HG02642 (cell line): ENCODE measurements around the gene MSRB3.
"Not testable (repeated sequence)": the region's sequence is repeated elsewhere in the genome, so short reads cannot be mapped to it uniquely, and the experiment has no call there.

Experiments used
- ATAC-seq: cut with Tn5 transposase; IDR thresholded peaks from one replicate; pipeline ENCODE4 v1.9.1; 2021; ENCODE audit warnings: mild to moderate bottlenecking; ENCODE audit not compliant: unreplicated experiment, poor library complexity

Gene MSRB3

DNA sequence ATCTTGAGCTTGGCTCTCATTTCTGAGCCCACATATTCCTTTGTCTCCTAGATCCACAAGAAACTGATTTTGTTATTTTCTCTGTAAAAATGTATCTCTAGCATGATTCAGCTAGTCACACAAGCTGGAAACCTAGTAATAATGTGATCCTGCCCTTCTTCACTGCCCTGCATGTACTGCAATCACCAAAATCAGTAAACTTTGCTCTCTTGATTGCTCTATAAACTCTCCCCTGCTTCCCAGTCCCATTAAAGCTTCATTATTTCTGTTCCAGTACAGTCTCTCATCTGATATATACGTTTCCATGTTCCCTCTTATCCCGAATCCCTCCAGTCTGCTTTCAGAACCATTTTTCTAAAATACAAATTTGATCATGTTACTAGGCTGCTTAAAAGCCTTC lies 166.5 kb downstream of the MSRB3 start:
- ATAC-seq, result no peak

DNA sequence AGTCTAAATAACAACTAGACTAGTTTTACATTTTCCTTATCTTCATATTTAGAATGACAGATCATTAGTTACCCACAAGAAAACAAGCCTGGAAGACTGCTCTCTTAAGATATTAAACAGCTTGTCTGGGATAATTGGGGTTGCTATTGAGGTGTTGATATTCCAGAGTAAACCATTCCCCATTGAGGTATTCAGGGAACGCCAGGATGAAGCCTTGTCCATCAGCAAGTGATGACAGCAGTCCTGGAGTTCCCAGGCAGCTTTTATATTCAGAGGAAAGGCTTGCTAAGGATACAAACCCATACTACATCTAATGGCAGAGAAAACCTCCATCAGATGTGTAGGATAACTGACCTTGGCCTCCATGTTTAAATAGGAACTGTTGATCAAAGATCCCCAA lies 168.4 kb downstream of the MSRB3 start:
- ATAC-seq, result no peak

DNA sequence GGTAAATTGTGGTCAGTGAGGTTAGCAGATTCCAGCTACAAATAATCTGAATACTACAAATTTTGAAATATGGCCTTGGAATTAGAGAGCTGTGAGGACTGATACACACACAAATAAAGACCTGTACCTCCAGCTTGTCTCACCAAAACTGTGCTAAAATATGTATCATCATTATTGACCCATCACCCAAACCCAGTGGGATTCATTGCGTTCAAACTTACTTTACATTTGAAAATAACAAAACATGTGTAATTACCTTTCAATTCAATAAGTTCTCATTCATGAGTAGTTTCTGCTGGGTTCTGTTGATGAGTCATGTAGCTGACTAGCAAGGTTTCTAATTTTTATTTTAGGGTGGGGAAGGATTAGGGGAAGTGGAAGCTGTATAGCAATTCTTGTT lies 170.9 kb downstream of the MSRB3 start:
- no peak for ATAC-seq

GRCh38 chr12:65450625-65451024 lies 172.1 kb downstream of the MSRB3 start:
- ATAC-seq, result no peak

GRCh38 chr12:65454115-65454787 lies 175.8 kb downstream of the MSRB3 start:
- no peak for ATAC-seq

- not testable (repeated sequence) for ATAC-seq
Observed at GRCh38 chr12:65457341-65457740, 178.9 kb downstream of the MSRB3 start.

DNA sequence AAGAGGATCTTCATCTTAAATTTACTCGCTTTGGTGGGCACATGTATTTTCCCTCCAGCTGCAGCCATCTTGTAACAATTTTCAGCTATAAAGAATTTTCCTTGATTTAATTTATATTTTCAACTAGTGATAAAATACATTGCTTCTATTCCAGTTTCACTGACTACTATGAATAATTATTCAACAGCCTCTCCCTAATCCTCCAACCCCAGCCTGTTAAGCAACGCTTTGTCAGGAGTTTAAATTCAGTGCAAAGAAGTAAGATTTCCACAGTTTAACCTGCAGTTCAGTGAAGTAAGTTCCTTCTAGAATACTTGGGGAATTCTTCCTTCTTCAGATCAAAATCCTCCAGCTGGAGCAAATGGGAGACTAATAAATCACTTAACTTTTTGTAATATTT lies 180.2 kb downstream of the MSRB3 start:
- no peak for ATAC-seq

GRCh38 chr12:65459545-65459944 lies 181.1 kb downstream of the MSRB3 start:
- ATAC-seq, result no peak

DNA sequence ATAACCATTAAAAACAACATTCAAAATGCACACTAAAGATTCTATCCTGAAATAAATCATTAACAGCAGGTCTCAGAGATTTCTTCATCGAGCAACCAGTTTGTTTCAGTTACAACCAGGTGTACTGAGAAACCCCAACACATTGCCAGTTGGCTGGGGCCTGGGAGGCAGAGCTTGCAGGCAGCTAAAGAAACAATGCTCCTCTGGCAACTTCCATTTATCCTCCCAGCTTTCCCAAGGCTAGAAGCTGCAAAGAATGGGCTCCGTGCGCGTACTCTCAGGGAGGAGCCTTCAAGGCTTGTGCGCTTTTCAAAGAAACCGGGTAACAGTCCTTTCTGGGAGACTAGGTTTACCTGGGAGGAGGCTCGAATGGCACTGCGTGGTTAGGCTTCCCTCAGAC lies 181.6 kb downstream of the MSRB3 start:
- ATAC-seq, result no peak

DNA sequence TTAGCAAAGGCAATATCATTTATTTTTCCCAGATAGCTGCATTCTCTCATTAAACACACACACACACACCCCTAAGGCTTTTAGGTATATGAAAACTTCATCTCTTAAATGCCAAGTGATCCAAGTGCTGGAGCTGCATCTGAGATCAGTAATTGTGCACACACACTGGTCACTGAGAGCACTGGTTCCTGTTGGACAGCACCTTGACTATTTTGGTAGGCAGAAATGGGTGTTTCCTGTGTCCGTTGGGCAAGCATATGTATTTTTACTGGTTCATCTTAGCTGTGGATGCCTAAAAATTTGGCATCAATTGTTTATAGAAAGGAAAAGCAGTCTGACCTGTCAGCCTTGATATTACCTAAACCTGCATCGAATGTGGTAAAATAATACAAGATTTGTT lies 182.5 kb downstream of the MSRB3 start:
- no peak for ATAC-seq

DNA sequence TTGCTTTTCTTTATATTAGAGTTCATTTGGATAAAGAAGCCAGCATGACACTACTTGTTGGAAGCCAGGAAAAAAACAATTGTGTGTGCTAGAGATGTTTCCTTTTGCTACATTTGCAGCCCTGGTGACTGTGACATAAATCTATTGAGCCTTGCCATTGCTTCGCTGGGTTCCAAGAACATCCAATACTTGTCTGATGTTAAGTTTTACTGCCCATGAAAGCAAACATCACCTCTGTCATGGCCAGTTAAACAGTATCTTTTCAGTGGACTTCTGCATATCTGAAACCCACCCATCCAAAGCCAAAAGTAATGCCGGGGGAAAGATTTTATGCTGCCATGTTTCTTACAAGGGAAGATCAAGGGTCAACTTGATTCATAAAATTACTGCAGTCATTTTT lies 184.0 kb downstream of the MSRB3 start:
- no peak for ATAC-seq

DNA sequence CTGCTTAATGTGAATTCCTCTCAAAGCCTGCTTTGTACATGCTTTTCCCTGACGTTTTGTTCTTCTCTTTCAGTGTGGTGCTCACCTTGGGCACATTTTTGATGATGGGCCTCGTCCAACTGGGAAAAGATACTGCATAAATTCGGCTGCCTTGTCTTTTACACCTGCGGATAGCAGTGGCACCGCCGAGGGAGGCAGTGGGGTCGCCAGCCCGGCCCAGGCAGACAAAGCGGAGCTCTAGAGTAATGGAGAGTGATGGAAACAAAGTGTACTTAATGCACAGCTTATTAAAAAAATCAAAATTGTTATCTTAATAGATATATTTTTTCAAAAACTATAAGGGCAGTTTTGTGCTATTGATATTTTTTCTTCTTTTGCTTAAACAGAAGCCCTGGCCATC lies 184.6 kb downstream of the MSRB3 start:
- no peak for ATAC-seq

DNA sequence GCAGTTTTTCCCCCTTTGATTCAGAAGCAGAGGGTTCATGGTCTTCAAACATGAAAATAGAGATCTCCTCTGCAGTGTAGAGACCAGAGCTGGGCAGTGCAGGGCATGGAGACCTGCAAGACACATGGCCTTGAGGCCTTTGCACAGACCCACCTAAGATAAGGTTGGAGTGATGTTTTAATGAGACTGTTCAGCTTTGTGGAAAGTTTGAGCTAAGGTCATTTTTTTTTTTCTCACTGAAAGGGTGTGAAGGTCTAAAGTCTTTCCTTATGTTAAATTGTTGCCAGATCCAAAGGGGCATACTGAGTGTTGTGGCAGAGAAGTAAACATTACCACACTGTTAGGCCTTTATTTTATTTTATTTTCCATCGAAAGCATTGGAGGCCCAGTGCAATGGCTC lies 185.1 kb downstream of the MSRB3 start:
- no peak for ATAC-seq

GRCh38 chr12:65464930-65465329 lies 186.4 kb downstream of the MSRB3 start:
- no peak for ATAC-seq

GRCh38 chr12:65465766-65466547 lies 187.5 kb downstream of the MSRB3 start:
- ATAC-seq, result no peak

DNA sequence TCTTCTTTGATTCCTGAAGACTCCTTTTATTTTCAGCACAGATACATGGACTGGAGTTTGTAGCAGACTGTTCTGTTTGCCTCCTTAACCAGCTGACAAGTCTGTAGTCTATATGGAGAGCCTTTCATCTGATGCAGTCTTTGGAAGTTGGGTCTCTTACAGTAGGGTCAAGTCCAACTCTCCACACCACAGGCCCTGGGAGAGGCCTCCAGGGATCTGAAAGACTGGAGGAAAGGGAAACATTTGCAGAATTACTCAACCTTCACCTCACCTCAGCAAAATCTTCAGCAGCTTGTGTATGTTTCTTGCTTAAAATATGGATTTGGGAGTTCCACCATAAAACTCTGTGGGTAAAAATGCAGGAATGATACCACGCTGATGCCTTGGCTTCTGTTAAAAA lies 188.4 kb downstream of the MSRB3 start:
- no peak for ATAC-seq

DNA sequence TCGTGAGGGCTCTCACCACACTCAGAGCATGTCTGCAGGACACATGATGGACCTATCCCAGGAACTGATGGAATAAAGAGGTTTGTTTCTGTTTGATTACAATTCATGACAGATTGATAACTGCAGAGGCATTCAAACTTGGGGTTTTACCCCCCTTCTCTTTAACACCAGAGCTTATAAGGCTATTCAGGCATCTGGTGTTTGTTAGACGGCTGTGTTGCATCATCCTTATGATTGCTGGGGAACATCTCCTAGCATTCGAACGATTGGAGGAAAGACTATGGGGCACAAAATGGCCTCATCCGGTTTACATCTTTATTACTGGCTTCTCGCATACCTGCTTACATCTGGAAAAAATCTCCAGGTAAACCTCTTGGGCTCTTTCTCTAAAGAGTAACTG lies 191.8 kb downstream of the MSRB3 start:
- no peak for ATAC-seq

DNA sequence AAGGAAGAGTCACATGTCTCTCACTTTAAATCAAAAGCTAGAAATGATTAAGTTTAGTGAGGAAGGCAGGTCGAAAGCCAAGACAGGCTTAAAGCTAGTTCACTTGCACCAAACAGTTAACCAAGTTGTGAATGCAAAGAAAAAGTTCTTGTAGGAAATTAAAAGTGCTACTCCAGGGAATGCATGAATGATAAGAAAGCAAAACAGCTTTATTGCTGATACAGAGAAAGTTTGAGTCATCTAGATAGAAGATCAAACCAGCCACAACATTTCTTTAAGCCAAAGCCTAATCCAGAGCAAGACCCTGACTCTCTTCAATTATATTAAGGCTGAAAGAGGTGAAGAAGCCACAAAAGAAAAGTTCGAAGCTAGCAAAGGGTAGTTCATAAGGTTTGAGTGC lies 193.6 kb downstream of the MSRB3 start:
- no peak for ATAC-seq

- ATAC-seq, result no peak
Observed at GRCh38 chr12:65474831-65475230, 196.3 kb downstream of the MSRB3 start.

DNA sequence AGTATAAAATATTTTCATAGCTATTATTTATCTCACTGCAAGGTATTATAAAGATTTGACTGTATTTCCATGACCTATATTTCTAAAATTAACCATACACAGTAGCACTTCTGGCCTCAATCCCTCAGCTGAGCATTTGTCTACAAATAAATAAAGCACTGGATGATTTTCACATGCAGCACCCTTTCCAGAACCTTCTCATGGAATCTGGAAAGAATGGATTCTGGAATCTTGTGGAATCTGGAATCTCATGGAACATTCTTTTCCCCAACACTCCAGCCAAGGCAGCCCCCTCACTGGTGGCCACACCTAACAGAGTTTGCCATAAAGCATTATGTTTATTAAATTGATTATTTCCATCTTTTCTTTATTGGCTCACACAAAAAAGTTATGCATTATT lies 199.2 kb downstream of the MSRB3 start:
- ATAC-seq, result no peak

DNA sequence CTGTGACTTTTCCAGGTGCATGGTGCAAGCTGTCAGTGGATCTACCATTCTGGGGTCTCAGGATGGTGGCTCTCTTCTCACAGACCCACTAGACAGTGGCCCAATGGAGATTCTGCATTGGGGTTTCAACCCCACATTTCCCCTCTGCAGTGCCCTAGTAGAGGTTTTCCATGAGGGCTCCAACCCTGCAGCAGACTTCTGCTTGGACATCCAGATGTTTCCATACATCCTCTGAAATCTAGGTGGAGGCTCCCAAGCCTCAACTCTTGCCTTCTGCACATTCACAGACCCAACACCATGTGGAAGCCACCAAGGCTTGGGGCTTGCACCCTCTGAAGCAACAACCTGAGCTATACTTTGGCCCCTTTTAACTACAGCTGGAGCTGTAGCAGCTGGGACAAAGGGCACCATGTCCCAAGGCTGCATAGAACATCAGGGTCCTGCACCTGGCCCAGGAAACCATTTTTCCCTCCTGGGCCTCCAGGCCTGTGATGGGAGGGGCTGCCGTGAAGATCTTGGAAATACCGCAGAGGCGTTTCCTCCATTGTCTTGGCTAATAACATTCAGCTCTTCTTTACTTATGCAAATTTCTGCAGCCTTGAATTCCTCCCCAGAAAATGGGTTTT lies 205.5 kb downstream of the MSRB3 start:
- not testable (repeated sequence) for ATAC-seq

- no peak for ATAC-seq
Observed at GRCh38 chr12:65488197-65488596, 209.7 kb downstream of the MSRB3 start.
